ENCODE results near the gene SLX9.
A peak's percentile ranks its signal among the peaks of the same experiment; 100 is the strongest.

Gene SLX9

DNA sequence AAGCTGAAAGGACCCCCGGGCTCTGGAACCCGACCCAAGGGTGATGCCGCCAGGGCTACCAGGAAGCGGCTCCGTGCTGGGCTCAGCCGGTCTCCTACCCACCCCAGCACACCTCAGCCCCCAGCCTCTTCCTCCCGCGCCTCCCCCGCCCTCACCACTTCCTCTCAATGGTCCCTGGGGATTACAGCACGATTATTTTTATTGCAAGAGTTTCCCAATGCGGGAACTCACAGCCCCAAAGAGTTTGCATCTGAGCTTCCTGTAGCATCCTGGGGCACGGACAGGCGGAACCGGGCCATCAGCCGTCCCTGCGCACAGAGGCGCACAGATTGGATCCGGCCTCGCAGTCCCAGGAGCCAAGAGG is 8.7 kb upstream of the SLX9 start:
- DNase-seq: no peak

GRCh38 chr21:44931501-44932407 is 8.1 kb upstream of the SLX9 start:
- DNase-seq: no peak

DNA sequence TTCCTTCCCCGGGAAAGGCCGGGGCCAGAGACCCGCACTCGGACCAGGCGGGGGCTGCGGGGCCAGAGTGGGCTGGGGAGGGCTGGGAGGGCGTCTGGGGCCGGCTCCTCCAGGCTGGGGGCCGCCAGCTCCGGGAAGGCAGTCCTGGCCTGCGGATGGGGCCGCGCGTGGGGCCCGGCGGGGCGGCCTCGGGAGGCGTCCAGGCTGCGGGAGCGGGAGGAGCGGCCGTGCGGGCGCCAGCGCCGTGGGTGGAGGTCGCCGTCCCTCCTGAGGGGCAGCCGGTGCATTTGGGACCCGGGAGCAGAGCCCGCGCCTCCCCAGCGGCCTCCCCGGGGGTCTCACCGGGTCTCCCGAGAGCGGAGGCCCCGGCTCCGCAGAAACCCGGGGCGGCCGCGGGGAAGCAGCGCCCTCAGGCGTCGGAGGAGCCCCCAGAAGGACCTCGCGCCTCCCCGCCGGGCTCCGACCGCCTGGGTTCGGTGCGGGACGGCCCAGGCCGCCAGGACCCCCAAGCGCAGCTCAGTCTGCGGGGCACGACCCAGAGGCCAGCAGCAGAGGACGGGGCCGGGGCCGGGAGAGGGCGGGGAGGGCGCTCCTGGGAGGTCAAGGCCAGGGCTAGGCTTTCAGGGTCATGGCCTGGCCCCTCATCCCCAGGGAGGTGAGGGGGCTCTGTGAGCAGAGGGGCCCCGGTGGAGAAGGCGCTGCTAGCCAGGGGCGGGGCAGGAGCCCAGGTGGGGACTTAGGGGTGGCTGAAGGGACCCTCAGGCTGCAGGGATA is 7.2 kb upstream of the SLX9 start:
- DNase-seq: peak; percentile 36

DNA sequence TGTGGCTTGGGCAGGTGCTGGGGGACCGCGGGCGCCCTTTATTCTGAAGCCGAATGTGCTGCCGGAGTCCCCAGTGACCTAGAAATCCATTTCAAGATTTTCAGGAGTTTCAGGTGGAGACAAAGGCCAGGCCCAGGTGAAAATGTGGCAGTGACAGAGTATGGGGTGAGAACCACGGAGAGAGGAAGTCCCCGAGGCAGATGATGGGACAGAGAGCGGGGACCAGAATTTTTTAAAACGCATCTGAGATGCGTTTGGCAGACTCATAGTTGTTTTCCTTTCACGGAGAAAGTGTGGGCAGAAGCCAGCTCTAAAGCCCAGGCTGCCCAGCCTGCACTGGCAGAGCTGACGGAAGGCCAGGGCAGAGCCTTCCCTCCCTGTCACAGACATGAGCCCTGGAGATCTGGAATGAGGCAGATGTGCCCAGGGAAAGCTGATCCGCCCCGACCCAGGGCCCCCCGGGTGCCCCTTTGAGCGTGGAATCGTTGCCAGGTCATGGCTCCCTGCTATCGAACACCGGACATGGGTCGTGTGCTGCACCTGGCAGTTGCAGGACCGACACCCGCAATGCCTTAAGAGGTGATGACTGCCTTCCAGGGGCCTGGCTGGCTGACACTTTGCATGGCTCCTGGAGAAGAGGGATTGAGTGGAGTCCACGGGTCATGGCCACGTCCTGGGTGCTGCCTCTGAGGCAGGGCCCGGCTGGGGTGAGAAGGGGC is 6.5 kb upstream of the SLX9 start:
- DNase-seq: no peak

GRCh38 chr21:44933918-44934260 is 5.9 kb upstream of the SLX9 start:
- DNase-seq: no peak

DNA sequence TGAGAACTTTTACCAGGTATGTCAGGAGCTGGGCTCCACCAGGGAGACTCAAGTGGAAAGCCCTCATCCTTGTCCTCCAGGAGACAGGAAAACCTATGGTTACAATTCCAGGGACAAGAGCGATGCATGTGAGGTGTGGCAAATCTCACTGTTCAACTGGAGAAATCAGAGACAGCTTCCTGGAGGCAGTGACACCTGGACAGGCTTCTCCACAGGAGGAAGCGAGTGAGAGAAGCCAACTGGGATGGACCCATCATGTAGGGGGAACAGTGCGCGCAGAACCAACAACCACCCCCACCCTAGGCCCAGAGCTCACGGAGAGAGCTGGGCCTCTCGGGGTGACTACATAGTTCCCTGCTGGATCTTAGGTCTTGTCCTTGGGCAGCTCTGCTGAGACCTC is 5.6 kb upstream of the SLX9 start:
- no peak for DNase-seq

GRCh38 chr21:44934797-44935532 is 4.9 kb upstream of the SLX9 start:
- DNase-seq: no peak

DNA sequence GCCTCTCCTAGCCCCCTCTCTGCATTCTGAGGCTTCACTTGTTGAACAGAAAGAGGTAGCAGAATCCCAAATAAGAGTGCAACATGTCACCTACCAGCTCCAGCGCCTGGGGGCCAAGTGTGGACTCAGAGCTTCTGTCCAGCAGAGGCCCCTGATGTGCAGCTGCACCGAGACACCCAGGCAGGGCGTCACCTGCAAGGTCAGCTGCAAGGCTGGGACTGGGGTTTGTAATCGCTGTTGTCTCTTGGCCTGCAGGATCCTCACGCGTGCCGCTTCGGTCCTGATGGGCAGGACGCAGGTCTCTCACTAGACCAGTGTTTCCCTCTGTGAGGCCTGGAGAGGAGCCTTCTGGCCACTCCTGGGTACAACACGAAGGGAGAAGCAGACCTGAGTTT is 4.3 kb upstream of the SLX9 start:
- no peak for DNase-seq

- no peak for DNase-seq
Measured at GRCh38 chr21:44938772-44939531, 877 bp upstream of the SLX9 start.

DNA sequence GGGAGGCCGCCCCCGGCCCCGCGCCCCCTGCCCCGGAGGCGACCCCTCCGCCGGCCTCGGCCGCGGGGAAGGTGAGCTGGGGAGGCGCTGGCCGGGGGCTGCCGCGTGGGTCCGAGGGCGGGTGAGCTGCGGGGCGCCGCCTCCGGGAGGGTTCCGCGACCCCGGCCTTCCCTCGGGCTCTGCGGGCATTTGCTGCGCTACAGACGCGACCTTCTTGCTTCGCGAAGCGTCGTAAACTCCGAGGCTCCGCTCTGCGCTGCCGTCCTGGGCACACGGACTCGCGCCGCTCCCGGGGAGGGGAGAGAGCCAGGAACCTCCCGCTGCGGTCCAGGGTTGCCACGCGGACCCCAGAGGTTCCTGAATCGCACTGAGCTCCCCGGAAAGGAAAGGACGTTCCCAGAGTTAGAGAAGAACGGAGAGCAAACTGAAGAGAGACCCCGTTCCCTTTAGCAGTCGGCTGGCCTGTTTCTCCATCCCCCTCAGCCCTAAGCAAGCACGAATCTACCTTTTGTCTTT is 345 bp downstream of the SLX9 start:
- no peak for DNase-seq

DNA sequence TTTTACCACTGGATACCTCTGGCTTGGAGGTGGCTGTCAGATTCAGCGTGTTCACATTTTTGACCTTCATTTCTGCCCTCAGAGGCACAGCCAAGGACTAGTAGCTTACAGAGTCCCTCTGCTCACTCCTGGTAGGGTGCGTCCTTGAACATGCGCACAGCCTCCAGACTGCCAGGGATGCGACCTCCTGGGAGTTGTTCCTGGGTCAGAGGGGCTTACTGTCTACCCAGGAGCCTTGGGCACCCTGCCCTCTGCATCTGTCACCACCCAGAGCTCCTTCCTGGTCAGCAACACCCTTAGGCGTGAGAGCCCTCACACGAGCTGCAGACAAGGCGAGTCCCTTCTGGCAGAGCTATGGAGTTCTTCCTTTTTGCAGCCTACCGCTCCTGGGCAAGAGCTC is 1.7 kb downstream of the SLX9 start:
- DNase-seq: no peak

GRCh38 chr21:44942566-44942965 is 2.7 kb downstream of the SLX9 start:
- no peak for DNase-seq

DNA sequence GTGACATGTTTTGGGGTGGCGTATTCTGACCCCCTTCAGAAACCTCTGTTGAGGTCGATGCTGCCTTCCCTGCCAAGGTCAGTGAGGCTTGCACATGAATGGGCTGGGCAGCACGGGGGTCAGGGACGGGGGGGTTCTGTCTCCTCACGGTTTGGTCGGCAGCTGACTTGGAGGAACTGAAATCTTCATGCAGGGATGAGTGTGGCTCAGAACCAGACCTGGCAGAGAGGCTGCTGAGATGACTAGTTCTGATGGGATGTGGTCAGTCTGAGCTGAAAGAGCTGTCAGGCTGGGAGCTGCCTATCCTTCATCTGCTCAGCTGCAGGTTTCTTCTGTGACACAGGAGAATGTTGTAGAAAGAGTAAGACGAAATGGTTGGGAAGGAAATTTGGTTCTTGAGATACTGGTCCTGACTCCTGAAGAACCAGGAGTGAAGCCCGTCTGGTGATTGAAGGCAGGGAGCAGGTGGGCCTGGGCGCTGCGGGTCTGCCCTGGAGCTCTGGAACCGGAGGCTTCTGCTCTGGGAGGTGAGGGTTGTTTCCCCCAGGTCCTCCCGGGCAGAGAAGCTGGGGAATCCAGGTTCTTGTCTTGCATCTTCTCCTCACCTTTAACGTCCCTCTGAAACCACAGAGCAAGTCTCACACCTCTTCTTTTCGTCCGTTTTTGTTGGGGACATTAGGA is 3.3 kb downstream of the SLX9 start:
- DNase-seq: no peak

DNA sequence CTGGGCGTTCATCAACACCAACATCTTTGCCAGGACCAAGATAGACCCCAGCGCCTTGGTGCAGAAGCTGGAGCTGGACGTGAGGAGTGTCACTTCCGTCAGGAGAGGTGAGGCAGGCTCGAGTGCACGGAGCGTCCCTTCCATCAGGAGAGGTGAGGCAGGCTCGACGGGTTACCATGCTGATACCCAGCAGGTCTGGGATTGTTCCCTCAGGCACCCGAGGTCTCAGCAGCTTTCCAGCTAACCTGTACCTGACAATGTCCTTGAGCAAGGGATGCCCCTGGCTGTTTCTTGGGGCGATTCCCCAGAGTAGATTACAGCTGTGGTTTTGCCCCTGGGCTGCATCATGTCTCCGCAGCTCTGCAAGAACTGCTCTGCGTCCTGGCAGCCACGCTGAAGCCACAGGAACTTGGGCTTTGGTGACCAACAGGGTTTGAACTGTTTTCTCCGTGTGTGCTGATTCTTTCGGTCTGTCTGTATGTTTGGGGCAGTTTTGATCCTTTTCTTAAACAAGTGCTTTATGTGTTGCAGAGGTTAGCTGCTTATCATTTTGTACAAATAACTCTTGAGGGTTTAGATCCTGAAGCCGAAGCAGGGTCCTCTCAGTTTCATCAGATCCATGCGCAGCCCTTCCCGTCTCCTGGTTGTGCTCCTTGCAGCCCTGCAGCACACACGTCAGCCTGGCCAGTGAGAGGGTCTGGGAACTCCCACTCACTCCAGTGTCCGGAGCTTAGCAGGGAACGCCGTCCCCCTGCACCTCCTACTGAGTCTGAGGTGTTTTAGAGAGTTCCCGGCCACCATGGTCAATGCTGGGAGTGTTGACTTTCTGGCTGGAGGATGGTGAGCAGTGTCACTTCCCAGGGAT is 4.1 kb downstream of the SLX9 start:
- DNase-seq: no peak

- no peak for DNase-seq
Measured at GRCh38 chr21:44944596-44944995, 4.8 kb downstream of the SLX9 start.

DNA sequence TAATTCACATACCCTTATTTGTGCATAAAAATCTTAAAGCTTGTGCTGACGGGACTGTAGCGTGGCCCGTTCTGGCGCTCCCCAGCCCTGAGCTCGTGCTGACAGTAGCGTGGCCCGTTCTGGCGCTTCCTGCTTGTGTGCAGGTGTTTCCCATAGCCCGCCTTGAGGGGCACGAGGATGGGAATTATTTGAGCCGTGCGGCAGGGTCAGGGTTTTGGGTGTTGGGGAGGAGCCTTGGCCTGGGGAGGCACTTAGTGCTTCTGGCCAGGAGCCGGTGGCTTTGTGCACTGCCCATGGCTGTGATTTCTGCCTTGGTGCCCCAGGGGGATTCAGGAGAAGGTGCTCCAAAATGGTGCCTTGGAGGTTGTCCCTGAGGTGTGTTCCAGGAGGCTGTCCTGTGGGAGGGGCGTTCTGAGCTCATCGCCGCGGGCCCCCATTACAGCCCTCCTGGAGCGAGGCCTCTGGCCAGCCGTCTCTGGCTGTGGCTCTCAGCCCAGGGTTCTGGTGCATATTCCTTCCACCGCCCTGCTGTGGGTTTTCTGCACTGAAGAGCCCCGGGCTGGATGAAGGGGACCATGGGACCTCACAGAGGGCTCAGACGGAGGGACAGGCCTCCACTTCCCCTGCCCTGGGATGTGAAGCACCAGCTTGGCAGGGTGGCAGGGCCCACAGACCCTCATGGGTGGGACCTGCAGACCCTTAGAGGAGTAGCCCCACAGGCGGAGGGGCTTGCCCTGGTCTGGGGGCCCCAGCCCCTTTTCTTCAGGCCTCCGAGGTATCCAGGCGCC is 6.6 kb downstream of the SLX9 start:
- no peak for DNase-seq

GRCh38 chr21:44947111-44947929 is 7.5 kb downstream of the SLX9 start:
- DNase-seq: no peak

DNA sequence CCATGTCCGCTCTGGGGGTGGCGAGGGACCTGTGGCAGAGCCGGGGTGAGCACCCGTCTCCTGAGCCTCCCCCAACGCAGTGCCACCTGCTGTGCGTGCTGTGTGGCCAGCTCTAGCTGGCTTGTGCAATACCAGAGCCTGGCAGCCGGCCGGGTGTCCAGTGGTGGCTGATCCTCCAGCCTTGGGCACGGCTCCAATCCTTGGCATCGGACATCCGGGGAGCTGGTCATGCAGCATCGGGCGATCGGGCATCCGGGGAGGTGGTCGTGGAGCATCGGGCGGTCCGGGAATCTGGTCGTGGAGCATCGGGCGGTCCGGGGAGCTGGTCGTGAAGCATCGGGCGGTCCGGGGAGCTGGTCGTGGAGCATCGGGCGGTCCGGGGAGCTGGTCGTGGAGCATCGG is 8.1 kb downstream of the SLX9 start:
- DNase-seq: no peak
